ENCODE data around the gene JCAD.
"Not testable (repeated sequence)": the region's sequence is repeated elsewhere in the genome, so short reads cannot be mapped to it uniquely, and the experiment has no call there.

JCAD gene

GRCh38 chr10:30043476-30044270, 15.7 kb downstream of the JCAD start:
- no peak for DNase-seq

GRCh38 chr10:30042820-30043219, 16.6 kb downstream of the JCAD start:
- no peak for DNase-seq

GRCh38 chr10:30041196-30042105, 17.9 kb downstream of the JCAD start:
- no peak for DNase-seq

GRCh38 chr10:30040597-30040996, 18.8 kb downstream of the JCAD start:
- no peak for DNase-seq

- DNase-seq: no peak
Observed at GRCh38 chr10:30039988-30040387, 19.4 kb downstream of the JCAD start.

- DNase-seq: no peak
Observed at GRCh38 chr10:30039567-30039966, 19.8 kb downstream of the JCAD start.

- no peak for DNase-seq
Observed at GRCh38 chr10:30038781-30039536, 20.4 kb downstream of the JCAD start.

- no peak for DNase-seq
Observed at GRCh38 chr10:30037620-30038336, 21.6 kb downstream of the JCAD start.

- DNase-seq: no peak
Observed at GRCh38 chr10:30036811-30037210, 22.6 kb downstream of the JCAD start.

GRCh38 chr10:30036341-30036740, 23.0 kb downstream of the JCAD start:
- no peak for DNase-seq

GRCh38 chr10:30034433-30035137, 24.8 kb downstream of the JCAD start:
- no peak for DNase-seq

- DNase-seq: no peak
Observed at GRCh38 chr10:30032125-30032524, 27.3 kb downstream of the JCAD start.

GRCh38 chr10:30029872-30030256, 29.5 kb downstream of the JCAD start:
- no peak for DNase-seq

- DNase-seq: no peak
Observed at GRCh38 chr10:30029164-30029871, 30.1 kb downstream of the JCAD start.

- DNase-seq: no peak
Observed at GRCh38 chr10:30028738-30029030, 30.7 kb downstream of the JCAD start.

GRCh38 chr10:30028006-30028737, 31.2 kb downstream of the JCAD start:
- no peak for DNase-seq

- peak; percentile 45 for DNase-seq
Observed at GRCh38 chr10:30027057-30028005, 32.1 kb downstream of the JCAD start.

GRCh38 chr10:30026578-30026977, 32.8 kb downstream of the JCAD start:
- DNase-seq: no peak

- no peak for DNase-seq
Observed at GRCh38 chr10:30026080-30026479, 33.3 kb downstream of the JCAD start.

- DNase-seq: not testable (repeated sequence)
Observed at GRCh38 chr10:30025428-30025827, 34.0 kb downstream of the JCAD start.
